ENCODE data around the gene RRP9. TPM values are rescaled to one million over a fixed set of nuclear protein-coding genes. Genes with fewer than 3 reads are reported as not detected.

Gene RRP9
- total RNA-seq, 6 experiments from 2014 or later: 5.2 to 10.8 (median 7.6) TPM

- no peak for DNase-seq
- no peak for TF ChIP-seq CTCF (IDR thresholded peaks at IDR 0.05)
- no peak for TF ChIP-seq POLR2A (IDR thresholded peaks at IDR 0.05)
- no peak for ATAC-seq
- Histone ChIP-seq H3K4me1 (peaks cover 0 to 28% (median 8%) of the 10 kb centered on the region in 4 donors), H3K9me3 (no peaks in the 10 kb centered on the region), H3K4me3 (no peak overlapping the region), H3K27ac (no peak overlapping the region), H3K27me3 (no peaks in the 10 kb centered on the region), H3K36me3 (no peaks in the 10 kb centered on the region)
- intact Hi-C loops (cut with DNase I): no loop called here
- WGBS (ENCODE audit: insufficient coverage, low coverage, low lambda C conversion rate, missing lambda C conversion rate): 55% methylated on average over 4 of the region's 9 CpGs
Measured at GRCh38 chr3:51977446-51978142, 35.9 kb upstream of the RRP9 start.

- no peaks in the 10 kb centered on the region for H3K27me3 ChIP-seq
- WGBS (ENCODE audit: insufficient coverage, low coverage, low lambda C conversion rate, missing lambda C conversion rate): 2% methylated on average over 23 of the region's 46 CpGs
- ATAC-seq (peak in 1 of 4 donors; percentile 5), DNase-seq (peak; percentile 72 to 78 (median 73))
- peak overlapping the region; percentile 70 to 84 (median 74) for H3K4me3 ChIP-seq
- peaks cover 0 to 28% (median 8%) of the 10 kb centered on the region in 4 donors for H3K4me1 ChIP-seq
- H3K27ac ChIP-seq: peak overlapping the region in 1 of 3 donors; percentile 92
- H3K9me3 ChIP-seq: no peaks in the 10 kb centered on the region
- H3K36me3 ChIP-seq: no peaks in the 10 kb centered on the region
- TF ChIP-seq CTCF (IDR thresholded peaks at IDR 0.05) (no peak), POLR2A (IDR thresholded peaks at IDR 0.05) (no peak)
- intact Hi-C loops (cut with DNase I): no loop called here
Measured at GRCh38 chr3:51975852-51976549, 34.3 kb upstream of the RRP9 start.

- 1% methylated on average over 13 of the region's 63 CpGs for whole genome bisulfite sequencing (ENCODE audit: insufficient coverage, low coverage, low lambda C conversion rate, missing lambda C conversion rate)
- peak within 1 kb of the TSS; percentile 70 to 84 (median 74) for H3K4me3 ChIP-seq
- intact Hi-C loops (cut with DNase I): no loop called here
- ATAC-seq: peak; percentile 63 to 87 (median 76)
- TF ChIP-seq CTCF (IDR thresholded peaks at IDR 0.05) (peak in 1 of 4 donors; percentile 7), POLR2A (IDR thresholded peaks at IDR 0.05) (peak; percentile 89)
- H3K36me3 ChIP-seq: no peaks in the 10 kb centered on the region
- peak; percentile 89 to 94 (median 93) for DNase-seq
- no peaks in the 10 kb centered on the region for H3K9me3 ChIP-seq
- H3K27ac ChIP-seq: peak within 1 kb of the TSS; percentile 86 to 98 (median 92)
- no peaks in the 10 kb centered on the region for H3K27me3 ChIP-seq
- peaks cover 0 to 36% (median 12%) of the 10 kb centered on the region in 4 donors for H3K4me1 ChIP-seq
Measured at GRCh38 chr3:51974963-51975851, 33.5 kb upstream of the RRP9 start, which contains the start of gene ABHD14A. TSS of gene ABHD14A (plus strand) at chr3:51975064. CDS start at chr3:51975136, 72 bp downstream.

- Histone ChIP-seq H3K36me3 (no peaks in the 10 kb centered on the region), H3K27ac (peak overlapping the region; percentile 86 to 98 (median 92)), H3K27me3 (no peaks in the 10 kb centered on the region), H3K4me3 (peak overlapping the region; percentile 70 to 84 (median 74)), H3K9me3 (no peaks in the 10 kb centered on the region), H3K4me1 (peaks cover 0 to 38% (median 12%) of the 10 kb centered on the region in 4 donors)
- intact Hi-C loops (cut with DNase I): no loop called here
- WGBS (ENCODE audit: insufficient coverage, low coverage, low lambda C conversion rate, missing lambda C conversion rate): 0% methylated on average over 11 of the region's 30 CpGs
- no peak for TF ChIP-seq POLR2A (IDR thresholded peaks at IDR 0.05)
- TF ChIP-seq CTCF (IDR thresholded peaks at IDR 0.05): peak in 2 of 4 donors; percentile 0 to 12
- ATAC-seq (peak; percentile 33 to 57 (median 54)), DNase-seq (peak; percentile 61 to 92 (median 88))
Measured at GRCh38 chr3:51974277-51974962, 32.7 kb upstream of the RRP9 start.
